Left renal cortex interstitium (tissue), 4 donors: Measurements from ENCODE around the gene TTF2. TPM values are rescaled to one million over a fixed set of nuclear protein-coding genes. Genes with fewer than 3 reads are reported as not detected.
"Not testable (repeated sequence)": the region's sequence is repeated elsewhere in the genome, so short reads cannot be mapped to it uniquely, and the experiment has no call there.

ENCODE experiments used
- DNase-seq, 4 donors: peaks; one replicate each; pipeline ENCODE4 v3.0.0-alpha.2; 2013; ENCODE audit warnings: low read depth in 4 of 4, low spot score in 2 of 4, missing footprints in 1 of 4
- polyA plus RNA-seq, 4 donors: library from polyadenylated mRNA; unstranded; fragments of 120-200 nt; gene quantifications; one replicate each; pipeline ENCODE4 v1.2.1, GENCODE V29; 2013; ENCODE audit not compliant: insufficient read length in 4 of 4

Gene TTF2
- polyA plus RNA-seq, 4 donors: 16.7 to 25.3 (median 22.2) TPM

DNA sequence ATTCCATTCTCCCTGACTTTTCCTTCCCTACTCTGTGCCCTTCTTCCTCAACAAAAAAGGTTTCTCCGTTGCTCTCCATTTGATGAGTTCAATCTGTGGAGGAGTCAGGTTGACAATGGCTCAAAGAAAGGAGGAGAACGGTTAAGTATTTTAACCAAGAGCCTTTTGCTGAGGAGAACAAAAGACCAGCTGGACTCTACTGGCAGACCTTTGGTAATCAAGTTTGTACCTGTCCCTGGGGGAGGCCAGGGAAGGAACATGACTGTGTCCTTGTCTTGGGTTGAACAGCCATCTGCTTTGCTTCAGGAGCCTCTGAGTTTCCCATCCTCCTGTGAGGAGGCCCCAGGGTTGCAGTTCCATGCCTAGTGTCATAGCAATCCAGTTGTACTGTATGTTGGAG lies 29.9 kb downstream of the TTF2 start:
- no peak for DNase-seq

DNA sequence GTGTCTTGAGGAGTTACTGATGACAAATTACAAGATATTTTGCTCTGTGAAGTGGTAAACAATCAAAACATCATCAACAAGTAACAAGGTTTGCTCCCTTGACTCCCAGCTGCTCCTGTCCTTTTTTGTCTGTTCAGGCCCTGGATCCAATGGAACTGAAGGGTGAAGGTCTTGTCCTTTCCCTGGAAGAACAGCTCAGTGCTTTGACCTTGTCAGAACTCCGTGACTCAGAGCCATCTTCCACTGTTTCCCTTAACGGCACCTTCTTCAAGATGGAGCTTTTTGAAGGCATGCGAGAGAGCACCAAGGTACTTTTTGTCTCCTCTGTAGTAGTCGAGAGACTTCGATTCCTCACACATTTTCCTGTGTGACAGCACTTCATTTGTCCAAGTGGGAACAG lies 32.5 kb downstream of the TTF2 start:
- DNase-seq: no peak

DNA sequence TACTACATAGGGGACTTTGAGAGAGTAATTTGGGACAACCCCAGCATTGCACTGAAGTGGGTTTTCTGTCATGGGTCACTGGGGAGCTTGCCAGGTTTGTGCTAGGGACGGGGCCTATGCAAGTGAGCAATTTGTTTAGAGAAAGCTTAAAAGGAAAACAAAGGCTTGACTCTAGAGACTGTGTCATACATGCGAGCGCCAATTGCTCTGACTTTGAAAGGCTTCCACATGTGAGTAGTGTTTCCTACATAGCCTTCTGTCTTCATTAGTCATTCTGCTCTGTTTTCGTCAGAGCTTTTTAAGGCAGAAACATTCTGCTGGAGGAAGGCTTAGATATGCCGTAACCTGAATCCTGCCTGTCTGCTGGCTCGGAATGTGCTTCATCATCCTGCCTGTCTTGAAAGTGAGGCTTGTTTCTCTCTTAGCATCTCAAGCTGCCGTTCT lies 33.0 kb downstream of the TTF2 start:
- peak; percentile 26 to 56 (median 52) for DNase-seq

DNA sequence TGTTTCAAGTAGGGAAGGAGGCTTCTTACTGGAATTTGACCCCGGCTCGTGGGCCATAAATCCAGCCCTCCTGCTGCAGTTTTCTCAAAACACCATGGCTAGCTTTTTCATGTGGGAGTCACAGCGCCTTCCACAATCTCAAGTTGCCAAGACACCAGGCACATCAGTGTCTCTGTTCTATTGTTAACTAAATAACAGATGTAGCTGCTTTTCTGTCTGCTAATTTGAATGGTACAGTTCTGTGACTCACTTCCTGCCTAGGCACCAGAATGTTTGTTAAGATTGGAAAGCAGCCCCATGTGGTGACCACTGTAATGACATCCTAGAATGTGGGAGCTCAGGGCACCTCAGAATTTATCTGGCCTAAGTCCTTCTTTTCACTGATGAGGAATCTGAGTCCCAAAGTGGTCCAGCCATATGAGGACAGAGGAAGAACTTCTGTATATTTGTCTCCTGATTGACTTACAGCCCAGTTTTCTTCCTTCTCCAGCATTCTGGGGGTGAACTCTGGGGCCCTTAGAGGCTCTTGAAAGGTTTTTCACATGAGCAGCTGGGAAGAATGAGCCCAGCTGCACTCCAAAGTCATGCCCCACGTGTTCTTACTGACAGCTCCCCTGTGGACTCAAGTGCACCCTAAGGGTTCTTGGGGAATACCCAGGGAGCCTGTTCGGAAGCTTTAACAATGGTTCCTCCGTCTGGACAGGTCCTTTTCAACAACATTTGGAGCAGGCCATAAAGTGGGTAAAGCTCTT lies 33.9 kb downstream of the TTF2 start:
- peak in 3 of 4 donors; percentile 33 to 36 (median 35) for DNase-seq

DNA sequence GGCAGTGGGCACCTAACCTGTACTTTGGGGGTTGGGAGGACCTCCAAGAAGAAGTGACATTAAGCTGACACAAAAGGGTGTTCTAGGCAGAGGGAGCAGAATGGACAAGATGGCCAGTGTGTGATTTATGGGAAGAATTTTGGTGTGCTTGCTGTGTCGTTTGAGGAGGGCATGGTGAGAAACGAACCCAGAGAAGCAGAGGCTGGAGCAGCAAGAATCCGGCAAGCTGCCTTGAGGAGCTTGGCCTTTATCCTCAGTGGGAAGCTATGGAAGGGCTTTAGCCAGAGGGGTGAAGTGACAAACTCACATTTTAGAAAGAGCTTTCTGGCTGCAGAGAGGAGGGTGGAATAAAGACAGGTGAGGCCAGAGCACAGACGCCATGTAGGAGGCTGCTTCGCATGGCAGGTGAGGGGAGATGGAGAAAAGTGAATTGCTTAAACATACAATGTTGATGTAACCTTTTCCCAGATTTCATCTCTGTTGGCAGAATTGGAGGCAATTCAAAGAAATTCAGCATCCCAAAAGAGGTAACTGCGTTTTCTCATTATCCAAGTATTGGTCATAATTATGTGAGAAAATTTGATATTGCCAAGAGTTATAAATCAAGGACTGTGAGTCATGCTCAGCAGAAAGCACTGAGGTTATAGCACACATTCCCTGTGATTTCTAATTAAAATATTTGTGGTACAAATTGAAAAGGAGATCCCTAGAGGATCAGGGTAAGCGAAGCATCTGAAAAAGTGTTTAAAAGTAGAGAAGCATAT lies 34.9 kb downstream of the TTF2 start:
- no peak for DNase-seq

DNA sequence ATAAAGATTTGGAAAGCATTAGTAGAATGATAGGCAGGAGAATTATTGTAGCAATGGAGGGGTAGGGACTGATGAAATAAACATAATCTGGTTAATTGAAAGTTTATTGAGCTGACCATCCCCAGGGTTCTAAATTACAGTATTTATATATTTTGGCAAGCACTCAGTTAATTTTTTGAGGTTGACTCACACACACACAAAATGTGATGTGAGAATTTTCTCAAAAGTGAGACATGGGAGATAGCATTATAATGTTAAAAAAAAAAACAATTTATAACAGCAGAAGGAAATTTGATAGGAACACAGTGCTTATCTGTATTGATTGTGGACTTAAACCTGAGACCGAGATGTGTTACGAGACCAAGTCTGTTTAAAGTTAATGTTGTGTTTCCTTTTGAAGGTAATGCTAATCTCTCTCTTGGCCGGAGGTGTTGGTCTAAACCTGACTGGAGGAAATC lies 36.9 kb downstream of the TTF2 start:
- DNase-seq: no peak

DNA sequence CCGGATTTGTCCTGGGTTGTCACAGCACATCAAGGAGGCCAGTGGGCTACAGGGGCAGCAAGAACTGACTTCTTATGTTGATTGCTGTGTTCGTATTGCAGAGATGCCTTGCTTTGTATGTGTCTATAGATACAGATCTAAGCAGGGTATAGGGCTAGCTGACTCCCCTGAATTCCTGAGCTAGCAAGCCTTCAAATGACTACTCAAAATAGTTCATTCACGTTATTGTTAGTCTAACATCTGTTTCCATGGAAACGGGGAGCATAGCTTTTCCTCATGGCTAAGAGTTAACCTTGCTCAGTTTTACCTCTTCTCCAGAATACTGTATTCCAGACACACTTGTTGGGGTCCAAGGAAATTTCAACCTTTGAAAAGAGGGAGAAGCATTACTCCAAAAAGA lies 37.3 kb downstream of the TTF2 start:
- no peak for DNase-seq

DNA sequence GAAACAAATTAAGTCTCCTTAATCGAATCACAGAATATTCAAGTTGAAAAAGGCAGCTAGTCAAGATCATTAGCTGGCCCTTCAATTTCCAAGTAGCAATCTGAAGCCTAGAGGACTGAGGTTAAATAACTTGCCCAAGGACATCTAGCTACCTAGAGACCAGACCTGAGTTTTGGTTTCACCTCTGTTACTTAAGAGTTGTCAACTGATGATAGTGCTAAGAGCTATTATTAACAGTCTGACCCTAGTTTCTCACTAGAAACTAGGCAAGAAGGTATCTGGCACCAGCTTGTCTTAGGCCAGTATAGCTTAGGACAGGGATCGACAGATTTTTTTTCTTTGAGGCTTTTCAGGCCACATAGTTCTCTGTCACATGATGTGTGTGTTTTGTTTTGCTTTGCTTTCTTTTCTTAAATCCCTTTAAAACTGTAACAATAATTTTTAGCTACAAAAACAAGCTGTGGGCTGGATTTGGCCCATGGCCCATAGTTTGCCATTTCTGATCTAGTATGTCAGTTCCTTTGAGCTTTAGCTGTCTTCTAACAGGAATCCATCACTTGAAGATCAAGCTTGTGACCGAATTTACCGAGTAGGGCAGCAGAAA lies 38.3 kb downstream of the TTF2 start:
- DNase-seq: no peak

DNA sequence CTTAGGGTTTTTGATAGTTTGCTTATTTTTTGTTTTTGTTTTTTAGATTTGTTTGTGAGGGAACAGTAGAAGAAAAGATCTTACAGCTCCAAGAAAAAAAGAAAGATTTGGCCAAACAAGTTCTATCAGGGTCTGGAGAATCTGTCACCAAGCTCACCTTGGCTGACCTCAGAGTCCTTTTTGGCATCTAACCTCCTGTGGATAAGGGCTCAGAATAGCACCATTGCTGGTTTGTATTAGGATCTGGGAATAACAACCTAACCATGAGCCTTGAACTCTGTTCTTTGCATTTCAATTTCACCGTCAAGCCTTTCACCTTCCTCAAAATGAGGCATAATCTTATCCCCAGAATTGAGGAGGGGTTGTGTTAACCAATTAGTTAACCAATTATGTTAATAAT lies 41.2 kb downstream of the TTF2 start:
- DNase-seq: no peak

DNA sequence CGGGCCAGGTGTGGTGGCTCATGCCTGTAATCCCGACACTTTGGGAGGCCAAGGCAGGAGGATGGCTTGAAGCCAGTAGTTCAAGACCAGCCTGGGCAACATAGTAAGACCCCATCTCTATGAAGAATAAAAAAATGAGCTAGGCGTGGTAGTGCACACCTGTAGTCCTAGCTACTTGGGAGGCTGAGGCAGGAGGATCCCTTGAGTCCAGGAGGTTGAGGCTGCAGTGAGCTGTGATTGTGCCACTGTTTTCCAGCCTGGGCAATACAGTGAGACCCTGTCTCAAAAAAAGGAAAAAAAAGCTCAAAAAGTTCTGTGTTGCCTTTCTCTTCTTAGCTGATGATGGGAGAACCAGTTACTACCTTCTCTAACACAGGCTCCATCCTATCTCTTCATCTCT lies 41.7 kb downstream of the TTF2 start:
- DNase-seq: not testable (repeated sequence)

DNA sequence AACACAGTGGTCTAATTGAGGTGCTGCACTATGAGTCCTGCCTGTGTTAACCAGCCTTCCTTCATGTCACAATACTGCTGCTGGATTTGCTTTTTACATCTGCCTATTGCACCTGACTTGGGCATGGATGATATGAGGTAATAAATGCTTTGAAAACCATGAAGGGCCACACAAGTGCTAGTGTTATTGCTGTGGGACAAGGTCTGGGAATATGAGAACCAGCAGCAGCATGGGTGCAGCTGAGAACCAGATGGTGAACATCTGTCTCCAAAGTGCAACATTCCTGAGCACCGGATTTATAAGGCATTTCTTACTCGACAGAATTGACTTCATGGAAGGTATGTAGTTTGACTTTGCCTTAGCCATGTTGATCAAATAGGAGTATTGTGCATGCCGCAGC lies 44.9 kb downstream of the TTF2 start:
- DNase-seq: no peak

DNA sequence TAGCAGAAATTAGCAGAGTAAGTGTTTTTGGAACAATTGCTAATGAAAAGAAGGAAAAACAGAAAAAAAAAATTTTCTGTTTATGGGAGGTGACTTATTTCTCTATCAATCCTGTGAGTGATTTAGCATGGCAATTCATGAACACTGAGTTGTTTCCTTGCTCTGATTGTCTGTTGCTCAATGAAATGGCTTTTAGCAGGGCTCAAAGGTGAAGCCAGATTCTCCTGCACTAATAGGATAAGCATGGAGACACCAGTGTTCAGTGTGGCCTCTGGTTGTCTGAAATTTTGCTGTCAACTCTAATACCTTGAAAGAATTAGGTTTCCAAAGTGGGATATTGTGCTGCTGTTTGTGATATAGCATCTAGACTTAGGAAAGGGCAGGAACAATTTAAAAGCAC lies 45.6 kb downstream of the TTF2 start:
- no peak for DNase-seq

DNA sequence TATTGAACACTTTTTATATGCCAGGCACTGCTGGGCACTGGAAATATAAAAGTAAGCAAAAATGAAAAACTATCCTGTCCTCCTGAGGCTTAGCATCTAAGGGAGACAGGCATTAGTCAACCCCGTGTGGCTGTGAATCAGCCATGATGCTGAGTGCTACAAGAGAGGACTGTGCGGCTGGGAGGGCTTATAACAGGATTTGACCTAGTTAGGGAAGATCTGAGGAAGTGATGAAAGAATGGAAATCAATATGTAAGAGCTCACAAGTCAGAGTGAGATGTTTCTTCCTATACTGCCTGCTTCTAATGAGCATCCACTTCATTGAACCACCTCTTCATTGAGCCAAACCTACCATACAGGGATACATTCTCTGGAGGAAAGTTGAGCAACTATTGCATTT lies 46.4 kb downstream of the TTF2 start:
- no peak for DNase-seq

DNA sequence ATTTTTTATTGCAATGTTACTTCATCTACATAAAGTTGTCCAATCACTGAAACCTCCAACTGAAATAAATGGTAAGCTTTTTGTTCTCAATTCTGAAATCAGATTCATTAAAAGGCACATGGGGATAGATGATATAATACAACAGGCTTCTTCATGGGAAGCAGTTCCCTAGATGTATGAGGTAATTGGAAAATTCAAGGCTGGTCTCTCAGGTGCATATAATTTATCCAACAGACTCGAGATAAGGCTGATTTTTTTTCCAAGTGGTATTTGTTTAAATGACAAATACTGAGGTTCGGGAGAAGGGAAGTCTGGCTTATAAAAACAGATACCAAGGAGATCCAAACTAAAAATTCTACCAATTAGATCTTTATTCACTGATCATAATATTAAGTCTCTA lies 47.2 kb downstream of the TTF2 start:
- no peak for DNase-seq

DNA sequence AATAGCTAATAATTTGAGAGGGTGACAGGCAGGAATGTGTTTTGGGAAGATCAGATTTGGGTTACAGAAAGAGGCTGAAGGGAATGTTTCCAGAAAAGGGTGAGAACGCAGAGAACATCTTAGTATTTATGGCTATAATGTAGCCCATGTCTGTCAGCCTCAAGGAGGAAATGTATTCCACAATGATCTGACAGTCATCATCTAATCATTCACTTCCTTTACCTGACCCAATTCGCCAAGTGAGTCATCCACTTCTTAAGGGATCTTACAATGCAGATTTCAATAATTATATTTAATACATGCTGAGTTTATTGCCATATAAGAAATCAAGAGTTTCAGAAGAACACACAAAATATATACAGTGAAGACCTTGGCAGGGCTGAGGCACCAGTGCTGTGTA lies 50.6 kb downstream of the TTF2 start:
- DNase-seq: no peak

DNA sequence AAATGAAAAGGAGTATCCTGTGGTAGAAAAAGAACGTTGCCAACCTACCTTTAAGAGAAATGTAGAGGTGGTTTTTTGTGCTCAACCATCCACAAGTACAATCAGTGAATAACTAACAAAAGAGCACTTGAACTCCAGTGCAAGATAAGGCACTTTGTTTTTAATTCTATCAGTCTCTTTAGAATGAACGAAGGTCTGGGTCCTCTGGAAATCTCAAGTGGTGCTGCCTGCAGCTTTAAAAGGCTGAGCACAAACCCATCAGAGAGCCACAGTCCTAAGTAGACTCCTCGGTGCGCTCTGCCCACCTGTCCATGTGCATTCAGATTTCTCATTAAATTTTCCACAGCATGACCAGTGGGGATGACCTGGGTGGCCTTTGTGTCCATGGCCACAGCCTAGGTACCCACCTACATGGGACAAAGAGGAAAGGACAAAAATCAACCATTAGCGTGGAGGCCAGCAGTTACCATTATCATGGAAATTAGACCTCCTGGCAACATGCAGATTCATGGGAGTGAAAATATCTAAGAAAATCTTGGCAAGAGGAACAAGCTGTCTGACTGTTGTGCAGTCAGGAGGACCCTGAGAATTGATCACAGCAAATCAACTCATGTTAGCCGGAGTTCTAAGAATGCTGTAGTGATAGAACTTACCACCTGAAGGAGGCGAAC lies 52.1 kb downstream of the TTF2 start:
- DNase-seq: no peak

DNA sequence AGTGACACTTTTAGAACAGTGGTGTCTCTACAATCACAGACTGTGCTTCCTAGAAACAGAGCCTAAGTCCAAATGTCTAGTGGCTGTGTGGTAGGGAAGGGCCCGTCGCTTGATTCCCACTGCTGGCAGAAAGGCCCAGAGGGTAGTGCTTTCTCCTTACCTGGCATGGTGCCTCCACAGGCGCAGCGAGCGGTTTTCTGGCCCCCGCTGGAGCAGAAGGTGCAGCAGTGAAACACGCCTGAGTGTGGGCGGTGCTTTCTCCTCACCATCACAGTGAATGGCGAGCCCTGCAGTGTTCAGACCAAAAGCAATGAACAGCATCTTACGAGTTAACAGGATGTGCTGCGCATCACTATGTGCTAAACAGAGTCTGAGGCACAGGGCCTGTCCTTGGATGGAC lies 53.1 kb downstream of the TTF2 start:
- no peak for DNase-seq

DNA sequence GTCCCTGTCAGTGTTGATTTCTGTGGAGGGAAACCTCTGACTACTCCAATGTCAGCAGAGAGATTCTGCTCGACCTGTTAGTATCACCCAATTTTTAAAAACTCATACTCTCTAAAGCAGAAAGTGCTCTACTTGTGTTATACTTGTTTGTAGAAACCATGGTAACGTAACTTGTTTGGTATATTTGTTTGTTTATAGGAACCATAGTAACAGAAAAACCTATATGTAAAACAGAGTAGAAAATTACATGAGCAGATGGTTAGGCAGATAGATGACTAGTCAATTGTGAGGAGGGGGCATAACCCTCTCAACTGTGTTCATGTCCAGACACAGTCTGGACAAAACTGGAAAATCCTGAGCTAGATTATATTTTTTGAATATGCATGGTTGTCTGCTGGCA lies 54.8 kb downstream of the TTF2 start:
- DNase-seq: no peak

DNA sequence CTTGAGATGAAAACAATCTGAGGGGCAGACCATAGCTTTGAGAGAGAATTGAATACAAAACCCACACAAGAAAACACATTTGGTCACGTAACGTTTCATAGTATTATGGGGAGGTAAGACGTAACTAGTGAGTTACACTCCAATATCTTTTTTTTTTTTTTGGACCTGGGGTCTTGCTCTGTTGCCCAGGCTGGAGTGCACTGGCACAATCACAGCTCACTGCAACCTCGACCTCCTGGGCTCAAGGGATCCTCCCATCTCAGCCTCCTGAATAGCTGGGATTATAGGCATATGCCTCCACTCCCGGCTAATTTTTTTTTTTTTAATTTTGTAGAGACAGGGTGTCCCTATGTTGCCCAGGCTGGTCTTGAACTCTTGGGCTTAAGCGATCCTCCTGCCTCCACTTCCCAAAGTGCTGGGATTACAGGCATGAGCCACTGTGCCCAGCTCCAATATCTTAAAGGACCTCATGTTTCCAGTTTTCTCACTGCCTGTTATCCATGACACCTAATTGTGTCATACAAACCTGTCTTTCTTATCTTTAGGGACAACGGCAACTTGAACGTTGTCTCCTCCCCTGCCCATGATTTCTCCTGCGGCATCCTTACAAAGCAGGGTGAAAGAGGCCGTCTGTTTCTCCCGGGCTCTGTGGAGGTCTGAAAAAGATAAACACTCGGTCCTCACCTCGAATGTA lies 56.1 kb downstream of the TTF2 start:
- DNase-seq: no peak

DNA sequence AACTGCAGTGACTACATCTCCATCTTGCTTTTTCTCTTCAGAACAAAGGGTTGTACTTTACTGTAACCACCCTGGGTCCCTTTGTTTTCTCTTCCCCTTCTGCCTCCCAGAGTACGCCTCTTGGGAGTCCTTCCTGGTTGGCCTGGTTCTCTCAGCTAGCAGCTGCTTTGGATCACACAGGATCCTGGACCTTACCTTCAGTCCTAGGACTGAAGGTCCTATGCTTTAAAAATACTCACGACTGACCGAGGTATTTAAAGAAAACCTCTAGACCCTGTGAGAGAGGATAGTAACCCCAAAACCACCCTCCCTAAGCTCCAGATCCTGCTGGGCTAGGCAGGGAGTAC lies 56.6 kb downstream of the TTF2 start:
- DNase-seq: no peak

DNA sequence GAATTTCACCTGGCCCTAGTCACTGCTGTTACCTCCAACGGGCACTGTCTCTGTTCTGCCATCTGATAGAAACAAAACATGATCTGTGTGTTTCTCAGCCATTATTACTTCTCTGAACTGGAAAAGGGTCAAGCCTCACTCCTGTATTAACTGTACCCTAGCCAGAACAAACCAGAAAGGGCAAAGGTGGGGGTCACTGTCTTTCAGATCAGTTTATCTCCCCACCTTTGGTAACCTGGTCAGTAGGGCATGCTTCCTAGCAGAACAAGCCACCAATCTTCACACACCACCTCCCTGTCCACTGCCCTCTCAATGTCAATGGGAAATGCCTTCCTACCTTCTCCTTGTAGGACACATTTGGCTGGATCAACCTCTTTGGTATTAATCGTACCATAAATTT lies 57.6 kb downstream of the TTF2 start:
- DNase-seq: no peak
